HepG2 (cell line): ENCODE measurements around the gene SLC29A3.

Source experiments
- BATF2 ChIP-seq: sonication (generic); formaldehyde crosslinking; IDR thresholded peaks from 2 replicates; pipeline ENCODE4 v1.8.0; 2022; ENCODE audit warnings: mild to moderate bottlenecking, missing genetic modification reagents, moderate library complexity
- ZFP36L2 ChIP-seq: sonication (generic); formaldehyde crosslinking; IDR thresholded peaks from 2 replicates; pipeline ENCODE4 v1.4.0; 2020; ENCODE audit warnings: missing genetic modification reagents

- TF ChIP-seq BATF2 (CRISPR knock-in tag) = no peak
- no peak for TF ChIP-seq ZFP36L2 (CRISPR knock-in tag)
These were observed 87.8 kb downstream of the SLC29A3 start for GRCh38 chr10:71406878-71407277.
